OCI-LY1 (cell line): ENCODE measurements around the gene EPHA7.

Experiments
- CTCF ChIP-seq: fragments of 200-600 bp; sonication (generic), shearing (Covaris generic); IDR thresholded peaks from 2 replicates; pipeline ENCODE4 v1.5.1; 2017; ENCODE audit warnings: mild to moderate bottlenecking, antibody characterized with exemption, low read length, moderate library complexity, mixed read lengths
- EZH2 ChIP-seq: fragments of 200-600 bp; sonication (generic), shearing (Covaris generic); IDR thresholded peaks from 2 replicates; pipeline ENCODE4 v1.8.0; 2017; ENCODE audit warnings: borderline replicate concordance, mixed run types, mild to moderate bottlenecking, antibody characterized with exemption, low read length, moderate library complexity, mixed read lengths

GRCh38 chr6:93304505-93304904 lies 114.9 kb downstream of the EPHA7 start:
- TF ChIP-seq CTCF (no peak), EZH2 (no peak)
